ENCODE results near the gene LAMB3. TPM values are rescaled to one million over a fixed set of nuclear protein-coding genes. Genes with fewer than 3 reads are reported as not detected.
A peak's percentile ranks its signal among the peaks of the same experiment; 100 is the strongest.

LAMB3 gene
- total RNA-seq, 5 donors from 2014 or later (not counting 1 experiment from before 2014, with no cell fraction given): 0.25 to 1.2 (median 0.56) TPM

DNA sequence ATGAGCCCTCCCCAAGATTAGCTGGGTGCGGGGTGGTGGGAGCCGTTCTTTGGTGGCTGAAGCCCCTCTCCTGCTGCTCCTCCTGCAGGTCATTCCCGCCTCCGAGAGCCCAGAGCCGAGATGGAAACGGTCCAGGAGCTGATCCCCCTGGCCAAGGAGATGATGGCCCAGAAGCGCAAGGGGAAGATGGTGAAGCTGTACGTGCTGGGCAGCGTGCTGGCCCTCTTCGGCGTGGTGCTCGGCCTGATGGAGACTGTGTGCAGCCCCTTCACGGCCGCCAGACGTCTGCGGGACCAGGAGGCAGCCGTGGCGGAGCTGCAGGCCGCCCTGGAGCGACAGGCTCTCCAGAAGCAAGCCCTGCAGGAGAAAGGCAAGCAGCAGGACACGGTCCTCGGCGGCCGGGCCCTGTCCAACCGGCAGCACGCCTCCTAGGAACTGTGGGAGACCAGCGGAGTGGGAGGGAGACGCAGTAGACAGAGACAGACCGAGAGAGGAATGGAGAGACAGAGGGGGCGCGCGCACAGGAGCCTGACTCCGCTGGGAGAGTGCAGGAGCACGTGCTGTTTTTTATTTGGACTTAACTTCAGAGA, 23.4 kb upstream of the LAMB3 start:
- DNase-seq: no peak
- peaks cover 40 to 51% (median 41%) of the 10 kb centered on the region in 3 donors for H3K4me1 Mint-ChIP-seq

DNA sequence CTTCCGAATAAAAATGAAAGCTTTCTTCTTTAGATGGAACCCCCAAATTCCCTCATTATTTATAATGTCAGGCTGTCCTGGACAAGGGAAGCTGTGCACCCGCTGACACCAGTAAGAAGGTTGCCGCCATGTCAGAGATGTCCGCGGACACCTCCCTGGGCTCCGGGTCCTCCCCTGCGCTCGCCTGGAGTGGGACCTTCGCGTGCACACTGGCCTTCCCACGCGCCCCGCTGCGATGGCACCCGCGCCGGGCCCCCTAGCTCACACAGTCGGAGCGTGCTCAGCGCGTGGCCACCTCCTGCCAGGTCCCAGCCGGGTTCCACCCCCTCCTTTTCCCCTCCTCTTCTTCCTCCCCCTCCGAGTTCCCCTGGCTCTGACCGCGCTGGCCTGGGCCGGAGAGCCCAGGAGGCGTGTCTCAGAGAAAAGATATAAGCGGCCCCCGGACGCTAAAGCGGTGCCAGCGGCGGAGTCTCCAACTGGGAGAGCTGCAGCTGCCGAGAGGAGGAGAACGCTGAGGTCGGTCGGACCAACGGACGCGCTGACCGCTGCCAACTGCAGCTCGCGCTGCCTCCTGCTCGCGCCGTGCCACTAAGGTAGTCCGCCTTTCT, 22.8 kb upstream of the LAMB3 start, which contains the start of gene G0S2:
Gene G0S2 (plus strand): TSS at position 456 of the 608 bp plus-strand sequence. CDS start 273 bp downstream, outside the sequence.
- Histone ChIP-seq H3K27me3 (replicated peaks in 1 of 2; ENCODE audit: control insufficient read depth in 2 of 2, extremely low read depth in 1 of 2, insufficient read depth in 2 of 2, low read length in 1 of 2) (peaks cover 3 to 17% of the 10 kb centered on the region in 2 experiments), H3K4me3 (ENCODE audit: control insufficient read depth in 1 of 2, extremely low read depth in 1 of 2, low read length in 1 of 2) (peak within 1 kb of the TSS; percentile 50 to 75), H3K4me1 (ENCODE audit: control insufficient read depth in 1 of 2, extremely low read depth in 1 of 2, insufficient read depth in 2 of 2, low read length in 2 of 2) (peaks cover 2 to 27% of the 10 kb centered on the region in 2 experiments), H3K9me3 (no peaks in the 10 kb centered on the region), H3K36me3 (ENCODE audit: control insufficient read depth in 2 of 2, extremely low read depth in 1 of 2, insufficient read depth in 1 of 2, low read length in 1 of 2) (no peaks in the 10 kb centered on the region), H3K27ac (ENCODE audit: low read length) (no peak within 1 kb of the TSS)
- peak within 1 kb of the TSS; percentile 62 to 86 (median 76) for H3K4me3 Mint-ChIP-seq
- H3K4me1 Mint-ChIP-seq: peaks cover 40 to 51% (median 41%) of the 10 kb centered on the region in 3 donors
- H3K9me3 Mint-ChIP-seq: peaks cover 0 to 3% (median 0%) of the 10 kb centered on the region in 3 donors
- POLR2A ChIA-PET: interaction anchor here in 1 of 2 donors (0.5 kb wide), 1 partner anchor 34 kb away, joined by 6 read pairs; no protein-coding TSS in a partner anchor
- H3K36me3 Mint-ChIP-seq: no peaks in the 10 kb centered on the region
- H3K27ac Mint-ChIP-seq: peak within 1 kb of the TSS in 1 of 2 donors; percentile 27
- CTCF ChIA-PET: no interaction called here
- WGBS (ENCODE audit: insufficient coverage): 9% methylated on average over 41 of the region's 47 CpGs
- peak; percentile 43 to 72 (median 54) for ATAC-seq (replicated peaks in 1 of 4)
- DNase-seq: peak in 9 of 35 experiments; percentile 8 to 43 (median 16)
- H3K27me3 Mint-ChIP-seq: peaks cover 37 to 38% of the 10 kb centered on the region in 2 donors

More for the DNA sequence above, 23.4 kb upstream of the LAMB3 start:
- no peaks in the 10 kb centered on the region for H3K9me3 ChIP-seq
- no peaks in the 10 kb centered on the region for H3K36me3 Mint-ChIP-seq
- peak overlapping the region; percentile 50 to 75 for H3K4me3 ChIP-seq (ENCODE audit: control insufficient read depth in 1 of 2, extremely low read depth in 1 of 2, low read length in 1 of 2)
- H3K27ac Mint-ChIP-seq: peak overlapping the region in 1 of 2 donors; percentile 27
- ChIA-PET POLR2A (no interaction called here), CTCF (no interaction called here)
- ATAC-seq (replicated peaks in 1 of 4): peak; percentile 21 to 42 (median 36)
- WGBS (ENCODE audit: insufficient coverage): 16% methylated on average over 32 of the region's 34 CpGs
- H3K27me3 Mint-ChIP-seq: peaks cover 38% of the 10 kb centered on the region in 2 donors
- H3K4me1 ChIP-seq (ENCODE audit: control insufficient read depth in 1 of 2, extremely low read depth in 1 of 2, insufficient read depth in 2 of 2, low read length in 2 of 2): peaks cover 2 to 27% of the 10 kb centered on the region in 2 experiments
- H3K27me3 ChIP-seq (replicated peaks in 1 of 2; ENCODE audit: control insufficient read depth in 2 of 2, extremely low read depth in 1 of 2, insufficient read depth in 2 of 2, low read length in 1 of 2): peaks cover 3 to 17% of the 10 kb centered on the region in 2 experiments
- peaks cover 0 to 3% (median 0%) of the 10 kb centered on the region in 3 donors for H3K9me3 Mint-ChIP-seq
- no peak overlapping the region for H3K27ac ChIP-seq (ENCODE audit: low read length)
- no peaks in the 10 kb centered on the region for H3K36me3 ChIP-seq (ENCODE audit: control insufficient read depth in 2 of 2, extremely low read depth in 1 of 2, insufficient read depth in 1 of 2, low read length in 1 of 2)
- H3K4me3 Mint-ChIP-seq: peak overlapping the region; percentile 62 to 86 (median 76)

GRCh38 chr1:209673631-209674417, 21.6 kb upstream of the LAMB3 start:
- Mint-ChIP-seq H3K4me3 (peak overlapping the region in 2 of 3 donors; percentile 62 to 86), H3K27ac (no peak overlapping the region), H3K9me3 (peaks cover 0 to 3% (median 0%) of the 10 kb centered on the region in 3 donors), H3K4me1 (peaks cover 40 to 51% (median 41%) of the 10 kb centered on the region in 3 donors), H3K36me3 (no peaks in the 10 kb centered on the region), H3K27me3 (peaks cover 35 to 38% of the 10 kb centered on the region in 2 donors)
- POLR2A ChIA-PET: no interaction called here
- H3K9me3 ChIP-seq: no peaks in the 10 kb centered on the region
- no peak for DNase-seq
- H3K27ac ChIP-seq (ENCODE audit: low read length): no peak overlapping the region
- H3K27me3 ChIP-seq (replicated peaks in 1 of 2; ENCODE audit: control insufficient read depth in 2 of 2, extremely low read depth in 1 of 2, insufficient read depth in 2 of 2, low read length in 1 of 2): peaks cover 3 to 17% of the 10 kb centered on the region in 2 experiments
- no peak overlapping the region for H3K4me3 ChIP-seq (ENCODE audit: control insufficient read depth in 1 of 2, extremely low read depth in 1 of 2, low read length in 1 of 2)
- 91% methylated on average over 5 of the region's 7 CpGs for WGBS (ENCODE audit: insufficient coverage)
- H3K4me1 ChIP-seq (ENCODE audit: control insufficient read depth in 1 of 2, extremely low read depth in 1 of 2, insufficient read depth in 2 of 2, low read length in 2 of 2): peaks cover 2 to 27% of the 10 kb centered on the region in 2 experiments
- CTCF ChIA-PET: interaction anchor here in 1 of 2 donors (0.5 to 0.8 kb wide), 3 partner anchors 10 to 234 kb away, joined by 3 to 5 read pairs (median 4); partner anchors contain the start of gene LAMB3
- ATAC-seq (replicated peaks in 1 of 4): no peak
- no peaks in the 10 kb centered on the region for H3K36me3 ChIP-seq (ENCODE audit: control insufficient read depth in 2 of 2, extremely low read depth in 1 of 2, insufficient read depth in 1 of 2, low read length in 1 of 2)

GRCh38 chr1:209672705-209673630, 20.7 kb upstream of the LAMB3 start:
- H3K36me3 ChIP-seq (ENCODE audit: control insufficient read depth in 2 of 2, extremely low read depth in 1 of 2, insufficient read depth in 1 of 2, low read length in 1 of 2): no peaks in the 10 kb centered on the region
- peaks cover 2 to 27% of the 10 kb centered on the region in 2 experiments for H3K4me1 ChIP-seq (ENCODE audit: control insufficient read depth in 1 of 2, extremely low read depth in 1 of 2, insufficient read depth in 2 of 2, low read length in 2 of 2)
- peak in 3 of 4 experiments; percentile 34 to 67 (median 52) for ATAC-seq (replicated peaks in 1 of 4)
- no peak overlapping the region for H3K4me3 ChIP-seq (ENCODE audit: control insufficient read depth in 1 of 2, extremely low read depth in 1 of 2, low read length in 1 of 2)
- H3K27ac Mint-ChIP-seq: peak overlapping the region in 1 of 2 donors; percentile 48
- no peaks in the 10 kb centered on the region for H3K9me3 ChIP-seq
- 33% methylated on average over 5 of the region's 5 CpGs for WGBS (ENCODE audit: insufficient coverage)
- H3K4me1 Mint-ChIP-seq: peaks cover 40 to 51% (median 41%) of the 10 kb centered on the region in 3 donors
- no peak overlapping the region for H3K4me3 Mint-ChIP-seq
- no peaks in the 10 kb centered on the region for H3K36me3 Mint-ChIP-seq
- ChIA-PET CTCF (interaction anchor here in 1 of 2 donors (0.5 to 0.8 kb wide), 3 partner anchors 9 to 234 kb away, joined by 3 to 5 read pairs (median 4); partner anchors contain the start of gene LAMB3), POLR2A (no interaction called here)
- peaks cover 33 to 35% of the 10 kb centered on the region in 2 donors for H3K27me3 Mint-ChIP-seq
- peaks cover 3 to 17% of the 10 kb centered on the region in 2 experiments for H3K27me3 ChIP-seq (replicated peaks in 1 of 2; ENCODE audit: control insufficient read depth in 2 of 2, extremely low read depth in 1 of 2, insufficient read depth in 2 of 2, low read length in 1 of 2)
- no peak overlapping the region for H3K27ac ChIP-seq (ENCODE audit: low read length)
- DNase-seq: peak in 2 of 35 experiments; percentile 31 to 57
- peaks cover 0 to 3% (median 0%) of the 10 kb centered on the region in 3 donors for H3K9me3 Mint-ChIP-seq

DNA sequence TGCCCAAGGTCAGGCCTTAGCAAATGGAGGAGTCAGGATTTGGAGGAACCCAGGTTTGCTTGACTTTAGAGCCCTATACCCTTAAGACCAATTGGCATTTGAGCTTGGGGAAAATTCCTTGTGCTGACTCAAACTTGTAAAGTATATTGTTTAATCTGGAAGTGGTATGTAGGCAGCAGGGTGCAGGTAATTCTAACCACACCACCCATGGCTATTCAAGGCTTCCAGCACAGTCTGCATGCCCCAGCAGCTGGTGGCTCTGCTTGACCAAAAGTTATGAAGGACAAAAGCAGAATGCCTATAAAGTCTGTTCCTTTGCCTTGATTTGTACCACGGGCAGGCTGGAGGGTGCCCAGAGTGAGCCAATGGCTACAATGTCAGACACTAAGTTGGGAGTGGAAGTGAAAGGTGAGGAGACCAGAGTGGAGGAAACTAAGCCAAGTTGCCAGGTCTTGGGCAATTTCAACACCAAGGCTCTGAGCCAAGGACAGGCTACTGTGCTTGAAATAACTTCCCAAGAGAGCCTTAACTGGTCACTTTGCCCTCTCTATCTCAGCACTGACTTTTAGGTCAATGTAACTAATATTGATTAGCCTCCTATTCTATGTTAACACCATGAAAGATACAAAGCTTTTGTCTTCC, 18.3 kb upstream of the LAMB3 start:
- peaks cover 32 to 43% (median 35%) of the 10 kb centered on the region in 3 donors for H3K4me1 Mint-ChIP-seq
- H3K36me3 Mint-ChIP-seq: no peaks in the 10 kb centered on the region

More for the DNA sequence above, 18.3 kb upstream of the LAMB3 start:
- ATAC-seq (replicated peaks in 1 of 4): no peak
- Histone ChIP-seq H3K36me3 (ENCODE audit: control insufficient read depth in 2 of 2, extremely low read depth in 1 of 2, insufficient read depth in 1 of 2, low read length in 1 of 2) (no peaks in the 10 kb centered on the region), H3K27ac (ENCODE audit: low read length) (no peak overlapping the region), H3K4me1 (ENCODE audit: control insufficient read depth in 1 of 2, extremely low read depth in 1 of 2, insufficient read depth in 2 of 2, low read length in 2 of 2) (peaks cover 2 to 22% of the 10 kb centered on the region in 2 experiments), H3K27me3 (replicated peaks in 1 of 2; ENCODE audit: control insufficient read depth in 2 of 2, extremely low read depth in 1 of 2, insufficient read depth in 2 of 2, low read length in 1 of 2) (peaks cover 0 to 8% of the 10 kb centered on the region in 2 experiments), H3K9me3 (no peaks in the 10 kb centered on the region), H3K4me3 (ENCODE audit: control insufficient read depth in 1 of 2, extremely low read depth in 1 of 2, low read length in 1 of 2) (no peak overlapping the region)
- DNase-seq: no peak
- H3K27ac Mint-ChIP-seq: no peak overlapping the region
- peaks cover 0 to 3% (median 0%) of the 10 kb centered on the region in 3 donors for H3K9me3 Mint-ChIP-seq
- 89% methylated on average over 1 of the region's 1 CpG for WGBS (ENCODE audit: insufficient coverage)
- ChIA-PET CTCF (no interaction called here), POLR2A (no interaction called here)
- H3K27me3 Mint-ChIP-seq: peaks cover 15 to 16% of the 10 kb centered on the region in 2 donors
- no peak overlapping the region for H3K4me3 Mint-ChIP-seq

Data from T-cell (primary cell).